GM18870 (cell line): Measurements from ENCODE around the gene EVI5.
"Not testable (repeated sequence)": the region's sequence is repeated elsewhere in the genome, so short reads cannot be mapped to it uniquely, and the experiment has no call there.

ENCODE experiments used
- ATAC-seq: cut with Tn5 transposase; IDR thresholded peaks from one replicate; pipeline ENCODE4 v1.9.1; 2021; ENCODE audit warnings: moderate library complexity; ENCODE audit not compliant: unreplicated experiment

Gene EVI5

GRCh38 chr1:92583821-92584760, 200.8 kb downstream of the EVI5 start:
- peak; percentile 79 for ATAC-seq

- ATAC-seq = no peak
These were observed 207.5 kb downstream of the EVI5 start for GRCh38 chr1:92577261-92577895.

GRCh38 chr1:92575123-92575522, 209.8 kb downstream of the EVI5 start:
- ATAC-seq = no peak

- no peak for ATAC-seq
These were observed 212.4 kb downstream of the EVI5 start for GRCh38 chr1:92572520-92572919.

- no peak for ATAC-seq
These were observed 213.3 kb downstream of the EVI5 start for GRCh38 chr1:92571578-92571977.

- ATAC-seq = no peak
These were observed 217.6 kb downstream of the EVI5 start for GRCh38 chr1:92567211-92567868.

- peak; percentile 96 for ATAC-seq
These were observed 221.3 kb downstream of the EVI5 start for GRCh38 chr1:92563457-92564216.

- ATAC-seq = no peak
These were observed 228.6 kb downstream of the EVI5 start for GRCh38 chr1:92556350-92556749.

GRCh38 chr1:92554216-92554615, 230.7 kb downstream of the EVI5 start:
- no peak for ATAC-seq

GRCh38 chr1:92551916-92552315, 233.0 kb downstream of the EVI5 start:
- ATAC-seq = no peak

- no peak for ATAC-seq
These were observed 240.1 kb downstream of the EVI5 start for GRCh38 chr1:92544756-92545165.

- ATAC-seq = no peak
These were observed 241.5 kb downstream of the EVI5 start for GRCh38 chr1:92543131-92544055.

GRCh38 chr1:92538413-92539061, 246.4 kb downstream of the EVI5 start:
- peak; percentile 62 for ATAC-seq

- peak; percentile 77 for ATAC-seq
These were observed 246.9 kb downstream of the EVI5 start for GRCh38 chr1:92538048-92538412.

GRCh38 chr1:92536980-92537884, 247.7 kb downstream of the EVI5 start:
- ATAC-seq = peak; percentile 70

- no peak for ATAC-seq
These were observed 248.5 kb downstream of the EVI5 start for GRCh38 chr1:92536211-92536979.

GRCh38 chr1:92532371-92532770, 252.5 kb downstream of the EVI5 start:
- ATAC-seq = not testable (repeated sequence)

GRCh38 chr1:92531939-92532338, 253.0 kb downstream of the EVI5 start:
- ATAC-seq = not testable (repeated sequence)
